Upper lobe of left lung (tissue), 4 donors: ENCODE data around the gene TMEM164.

Experiments
- CTCF ChIP-seq, 6 experiments: fragments of 450-650 bp in 4 of 6; fragments of 200-600 bp in 2 of 6; sonication (generic) in 2 of 6; IDR thresholded peaks; one replicate each; pipeline ENCODE4 v1.5.1; 2016 to 2019; ENCODE audit warnings: antibody characterized with exemption in 6 of 6
- EP300 ChIP-seq, 4 donors: sonication (generic); formaldehyde crosslinking; IDR thresholded peaks; one replicate each; pipeline ENCODE4 v1.5.1; 2017; ENCODE audit warnings: antibody characterized with exemption in 4 of 4, control low read depth in 2 of 4
- POLR2A ChIP-seq, 4 donors: fragments of 450-650 bp; IDR thresholded peaks; one replicate each; pipeline ENCODE4 v1.5.1; 2016 to 2017; ENCODE audit warnings: antibody characterized with exemption in 4 of 4, mild to moderate bottlenecking in 2 of 4

GRCh38 chrX:110086916-110087484 is 84.1 kb downstream of the TMEM164 start:
- TF ChIP-seq CTCF (IDR thresholded peaks at IDR 0.05) (no peak), POLR2A (IDR thresholded peaks at IDR 0.05) (no peak), EP300 (IDR thresholded peaks at IDR 0.05) (no peak)
